ENCODE data around the gene ALDH7A1. TPM values are rescaled to one million over a fixed set of nuclear protein-coding genes. Genes with fewer than 3 reads are reported as not detected.
A peak's percentile ranks its signal among the peaks of the same experiment; 100 is the strongest.
"Not testable (repeated sequence)": the region's sequence is repeated elsewhere in the genome, so short reads cannot be mapped to it uniquely, and the experiment has no call there.

ALDH7A1 gene
- total RNA-seq, 1 donor from 2014 or later, result 63.6 TPM

- no peak overlapping the region for H3K4me3 ChIP-seq
- intact Hi-C loops (cut with DNase I), result no loop called here
- no peaks in the 10 kb centered on the region for H3K4me1 ChIP-seq
- H3K9me3 ChIP-seq, result no peaks in the 10 kb centered on the region
- no peaks in the 10 kb centered on the region for H3K27me3 ChIP-seq
- H3K27ac ChIP-seq, result no peak overlapping the region
- no peak for DNase-seq (ENCODE audit: extremely low spot score in 2 of 2)
- peaks cover 0 to 32% of the 10 kb centered on the region in 2 donors for H3K36me3 ChIP-seq
- TF ChIP-seq POLR2AphosphoS5 (IDR thresholded peaks at IDR 0.05; ENCODE audit: insufficient read depth in 1 of 2, low read depth in 1 of 2) (no peak), POLR2A (IDR thresholded peaks at IDR 0.05) (no peak), CTCF (IDR thresholded peaks at IDR 0.05) (no peak)
Measured at GRCh38 chr5:126568206-126568755, 26.7 kb downstream of the ALDH7A1 start.

GRCh38 chr5:126562823-126563222 lies 32.2 kb downstream of the ALDH7A1 start:
- Histone ChIP-seq H3K27ac (no peak overlapping the region), H3K4me3 (no peak overlapping the region), H3K27me3 (no peaks in the 10 kb centered on the region), H3K36me3 (peaks cover 0 to 31% of the 10 kb centered on the region in 2 donors), H3K4me1 (no peaks in the 10 kb centered on the region), H3K9me3 (no peaks in the 10 kb centered on the region)
- TF ChIP-seq CTCF (IDR thresholded peaks at IDR 0.05) (no peak), POLR2A (IDR thresholded peaks at IDR 0.05) (no peak), POLR2AphosphoS5 (IDR thresholded peaks at IDR 0.05; ENCODE audit: insufficient read depth in 1 of 2, low read depth in 1 of 2) (no peak)
- intact Hi-C loops (cut with DNase I), result no loop called here
- DNase-seq (ENCODE audit: extremely low spot score in 2 of 2), result no peak

GRCh38 chr5:126561908-126562307 lies 33.1 kb downstream of the ALDH7A1 start:
- Histone ChIP-seq H3K27ac (no peak overlapping the region), H3K4me1 (no peaks in the 10 kb centered on the region), H3K36me3 (peaks cover 0 to 30% of the 10 kb centered on the region in 2 donors), H3K4me3 (no peak overlapping the region), H3K27me3 (no peaks in the 10 kb centered on the region), H3K9me3 (no peaks in the 10 kb centered on the region)
- intact Hi-C loops (cut with DNase I), result no loop called here
- TF ChIP-seq POLR2A (IDR thresholded peaks at IDR 0.05) (no peak), CTCF (IDR thresholded peaks at IDR 0.05) (no peak), POLR2AphosphoS5 (IDR thresholded peaks at IDR 0.05; ENCODE audit: insufficient read depth in 1 of 2, low read depth in 1 of 2) (no peak)
- no peak for DNase-seq (ENCODE audit: extremely low spot score in 2 of 2)

- H3K4me1 ChIP-seq; H3K4me3 ChIP-seq; H3K9me3 ChIP-seq; H3K27ac ChIP-seq; H3K27me3 ChIP-seq; intact Hi-C loops (cut with DNase I): not testable (repeated sequence)
- peaks cover 0 to 80% of the 10 kb centered on the region in 2 donors for H3K36me3 ChIP-seq
- DNase-seq (ENCODE audit: extremely low spot score in 2 of 2), result peak in 1 of 2 donors; percentile 58
Measured at GRCh38 chr5:126555101-126555500, 39.9 kb downstream of the ALDH7A1 start.

GRCh38 chr5:126552614-126553013 lies 42.4 kb downstream of the ALDH7A1 start:
- intact Hi-C loops (cut with DNase I), result no loop called here
- no peak overlapping the region for H3K4me3 ChIP-seq
- no peaks in the 10 kb centered on the region for H3K4me1 ChIP-seq
- no peak overlapping the region for H3K27ac ChIP-seq
- no peaks in the 10 kb centered on the region for H3K27me3 ChIP-seq
- no peaks in the 10 kb centered on the region for H3K9me3 ChIP-seq
- H3K36me3 ChIP-seq, result peaks cover 0 to 77% of the 10 kb centered on the region in 2 donors
- TF ChIP-seq POLR2AphosphoS5 (IDR thresholded peaks at IDR 0.05; ENCODE audit: insufficient read depth in 1 of 2, low read depth in 1 of 2) (no peak), POLR2A (IDR thresholded peaks at IDR 0.05) (no peak), CTCF (IDR thresholded peaks at IDR 0.05) (no peak)
- no peak for DNase-seq (ENCODE audit: extremely low spot score in 2 of 2)

All from vagina (tissue), 2 donors.